ENCODE results near the gene TEX50.
"Not testable (repeated sequence)": the region's sequence is repeated elsewhere in the genome, so short reads cannot be mapped to it uniquely, and the experiment has no call there.

The TEX50 gene

GRCh38 chr1:173666646-173667045 is 31.5 kb downstream of the TEX50 start:
- no peak for DNase-seq

- peak; percentile 86 for DNase-seq
These were observed 34.4 kb downstream of the TEX50 start, which contains the start of gene ANKRD45 for GRCh38 chr1:173669491-173669941. TSS of gene ANKRD45 (minus strand) at chr1:173669851. CDS start at chr1:173659418, 10,433 bp downstream.

GRCh38 chr1:173674496-173674895 is 39.4 kb downstream of the TEX50 start:
- DNase-seq, result not testable (repeated sequence)

GRCh38 chr1:173680152-173680551 is 45.0 kb downstream of the TEX50 start:
- not testable (repeated sequence) for DNase-seq

- no peak for DNase-seq
These were observed 47.0 kb downstream of the TEX50 start for GRCh38 chr1:173682184-173682583.

GRCh38 chr1:173683838-173684237 is 48.7 kb downstream of the TEX50 start:
- not testable (repeated sequence) for DNase-seq

- DNase-seq, result not testable (repeated sequence)
These were observed 50.0 kb downstream of the TEX50 start for GRCh38 chr1:173685121-173685520.

Measured in islet precursor cell (in vitro differentiated cells).